ENCODE results near the gene LRRTM4.

GRCh38 chr2:76940559-76940958, 581.6 kb downstream of the LRRTM4 start:
- TF ChIP-seq POLR2AphosphoS5 (IDR thresholded peaks at IDR 0.05; ENCODE audit: low read depth, low read length) = no peak
- no peak for TF ChIP-seq TAF1 (IDR thresholded peaks at IDR 0.05; ENCODE audit: borderline replicate concordance, insufficient read depth, low read length)
- no peak for TF ChIP-seq SIN3A (IDR thresholded peaks at IDR 0.05; ENCODE audit: borderline replicate concordance, insufficient read depth, low read length)
- no peak for TF ChIP-seq REST (IDR thresholded peaks at IDR 0.05; ENCODE audit: insufficient read depth in 1 of 2, low read depth in 2 of 2, low read length in 2 of 2)
- no peak for TF ChIP-seq FOXP2 (optimal IDR thresholded peaks at IDR 0.05; ENCODE audit: borderline replicate concordance, extremely low read depth, extremely low read length, insufficient read depth)
